GM19452 (cell line): Measurements from ENCODE around the gene FAM13A.
"Not testable (repeated sequence)": the region's sequence is repeated elsewhere in the genome, so short reads cannot be mapped to it uniquely, and the experiment has no call there.

ENCODE experiments used
- ATAC-seq: cut with Tn5 transposase; IDR thresholded peaks from one replicate; pipeline ENCODE4 v1.9.1; 2021; ENCODE audit not compliant: unreplicated experiment

The FAM13A gene

DNA sequence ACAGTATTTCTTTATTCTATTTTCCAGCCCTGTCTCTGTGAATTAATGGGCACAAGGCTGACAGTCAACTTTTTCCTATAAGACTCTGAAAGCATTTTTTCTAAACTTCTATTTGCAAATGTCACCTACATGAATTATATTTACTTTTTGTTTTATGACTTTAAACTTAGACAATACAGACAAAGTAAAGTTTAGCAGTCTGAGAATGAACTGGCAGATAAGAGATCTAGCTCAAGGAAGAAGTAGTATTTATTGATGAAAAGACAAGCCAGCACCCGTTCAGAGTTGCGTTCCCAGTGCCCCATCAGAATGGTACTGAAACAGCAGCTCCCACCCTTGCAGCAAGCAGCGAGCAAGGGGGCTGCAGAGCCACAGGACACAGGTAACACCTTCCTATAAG lies 148.5 kb downstream of the FAM13A start:
- no peak for ATAC-seq

DNA sequence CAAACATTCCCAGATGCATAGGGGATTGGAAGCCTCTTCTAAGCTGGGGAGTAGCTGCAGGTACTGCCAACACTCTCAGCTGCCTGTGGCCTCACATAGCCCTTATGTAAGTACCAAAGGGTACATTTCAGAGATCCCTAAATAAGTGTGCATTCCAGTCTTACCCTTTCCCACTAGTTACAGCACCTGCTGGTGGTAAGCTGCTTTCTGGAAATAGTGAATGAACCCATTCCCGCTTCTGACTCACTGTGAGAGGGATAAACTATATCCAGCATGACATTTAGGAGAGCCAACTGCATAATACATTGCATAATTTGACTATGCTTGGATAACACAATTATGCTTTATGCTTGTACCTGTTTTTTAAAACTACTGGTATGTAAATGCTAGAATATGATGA lies 149.0 kb downstream of the FAM13A start:
- ATAC-seq = no peak

DNA sequence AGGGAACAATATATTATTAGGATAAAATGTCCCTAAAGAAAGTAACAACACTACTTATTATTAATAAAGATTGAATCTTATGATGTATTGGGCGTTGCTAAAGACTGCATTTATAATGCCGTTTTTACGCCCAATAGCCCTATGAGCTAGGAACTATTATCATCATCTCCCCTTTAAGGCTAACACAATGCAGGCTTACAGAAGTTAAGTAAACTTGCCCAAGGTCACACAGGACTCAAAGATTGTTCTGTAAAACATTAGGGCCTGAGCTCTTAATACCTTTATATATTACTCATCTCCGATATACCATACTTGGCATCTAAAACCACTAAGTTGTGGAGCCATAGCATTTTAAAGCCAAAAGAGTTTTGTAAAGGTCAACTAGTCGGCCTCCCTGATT lies 149.5 kb downstream of the FAM13A start:
- ATAC-seq = no peak

DNA sequence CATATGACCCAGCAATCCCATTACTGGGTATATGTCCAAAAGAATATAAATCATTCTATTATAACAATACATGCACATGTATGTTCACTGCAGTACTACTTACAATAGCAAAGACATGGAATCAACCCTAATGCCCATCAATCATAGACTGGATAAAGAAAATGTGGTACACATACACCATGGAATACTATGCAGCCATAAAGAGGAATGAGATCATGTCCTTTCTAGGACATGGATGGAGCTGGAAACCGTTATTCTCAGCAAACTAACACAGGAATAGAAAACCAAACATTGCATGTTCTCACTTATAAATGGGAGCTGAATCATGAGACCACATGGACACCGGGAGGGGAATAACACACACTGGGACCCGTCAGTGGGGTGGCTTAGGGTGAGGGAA lies 152.7 kb downstream of the FAM13A start:
- not testable (repeated sequence) for ATAC-seq

DNA sequence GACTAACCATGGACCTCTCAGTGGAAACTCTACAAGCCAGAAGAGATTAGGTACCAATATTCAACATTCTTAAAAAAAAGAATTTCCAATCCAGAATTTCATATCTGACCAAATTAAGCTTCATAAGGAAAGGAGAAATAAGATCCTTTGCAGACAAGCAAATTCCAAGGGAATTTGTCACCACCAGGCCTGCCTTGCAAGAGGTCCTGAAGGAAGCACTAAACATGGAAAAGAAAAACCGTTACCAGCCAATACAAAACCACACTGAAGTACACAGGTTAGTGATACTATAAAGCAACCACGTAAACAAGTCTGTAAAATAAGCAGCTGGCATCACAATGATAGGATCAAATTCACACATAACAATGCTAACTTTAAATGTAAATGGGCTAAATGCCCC lies 156.6 kb downstream of the FAM13A start:
- ATAC-seq = no peak

DNA sequence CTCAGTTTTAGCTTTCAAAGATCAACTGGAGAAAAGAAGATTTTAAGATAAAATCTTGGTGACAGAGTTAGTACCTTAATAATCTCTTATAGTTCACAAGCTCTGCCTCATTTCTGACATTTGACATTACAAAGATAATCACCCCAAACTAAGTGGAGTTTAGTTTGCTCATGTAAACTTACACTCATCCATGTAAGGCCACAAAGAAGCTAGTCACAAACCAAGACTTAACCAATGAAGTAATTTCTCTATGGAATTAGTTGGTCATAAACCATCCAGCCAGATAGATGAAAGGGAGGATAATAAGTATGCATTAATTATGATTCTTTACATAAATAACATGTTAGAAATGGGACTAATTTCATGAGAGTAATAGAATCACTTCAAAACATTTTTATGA lies 159.2 kb downstream of the FAM13A start:
- no peak for ATAC-seq

DNA sequence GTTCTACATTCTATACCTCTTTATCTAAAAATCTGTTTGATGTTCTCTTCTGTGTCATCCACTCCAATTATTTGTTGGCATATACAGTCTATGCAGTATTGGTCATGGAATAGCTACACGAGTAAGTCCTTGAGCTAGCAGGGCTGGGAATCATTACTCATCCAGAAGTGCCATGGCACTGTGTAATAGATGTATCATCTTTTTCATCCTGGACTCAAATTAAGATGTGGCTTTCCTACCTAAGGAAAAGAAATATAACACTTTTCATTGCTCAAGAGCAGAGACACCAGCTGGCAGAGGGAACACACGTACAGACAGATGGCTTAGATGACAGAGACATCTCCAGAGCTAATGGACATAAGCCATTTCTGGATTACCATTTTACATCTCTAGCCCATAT lies 159.8 kb downstream of the FAM13A start:
- no peak for ATAC-seq

DNA sequence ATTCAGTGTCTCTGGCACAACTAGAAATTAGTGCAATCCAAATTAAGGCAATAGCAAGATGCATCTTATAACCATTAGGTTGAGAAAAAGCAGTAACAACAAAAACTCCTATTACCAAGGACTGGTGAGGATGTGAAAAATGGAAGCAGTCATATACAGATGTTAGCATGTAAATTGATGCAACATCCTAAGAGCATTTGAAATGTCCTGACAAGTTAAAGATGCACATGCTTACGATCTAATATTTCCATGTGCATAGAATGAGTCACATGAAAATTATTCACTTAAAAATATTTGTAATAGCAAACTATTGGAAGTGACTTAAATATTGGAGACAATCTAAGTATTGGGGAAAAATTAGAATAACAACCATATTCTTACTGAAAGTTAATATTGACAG lies 163.0 kb downstream of the FAM13A start:
- ATAC-seq = no peak

DNA sequence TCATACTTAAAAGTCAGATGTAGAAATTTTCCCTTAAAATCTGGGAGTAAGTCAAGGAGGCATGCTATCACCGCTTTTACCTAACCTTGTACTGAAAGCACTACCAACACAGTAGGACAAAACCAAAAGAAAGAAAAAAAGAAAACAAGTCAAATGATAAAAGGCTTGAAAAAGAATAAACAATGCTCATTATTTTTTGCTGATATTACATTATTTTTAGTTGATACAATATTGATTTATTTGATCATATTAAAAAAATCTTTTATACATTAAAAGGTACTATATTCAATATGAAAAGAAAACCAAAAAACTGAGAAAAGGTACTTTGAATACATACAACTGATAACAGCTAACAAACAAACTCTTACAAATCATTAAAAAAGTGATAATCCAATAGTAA lies 164.3 kb downstream of the FAM13A start:
- no peak for ATAC-seq

DNA sequence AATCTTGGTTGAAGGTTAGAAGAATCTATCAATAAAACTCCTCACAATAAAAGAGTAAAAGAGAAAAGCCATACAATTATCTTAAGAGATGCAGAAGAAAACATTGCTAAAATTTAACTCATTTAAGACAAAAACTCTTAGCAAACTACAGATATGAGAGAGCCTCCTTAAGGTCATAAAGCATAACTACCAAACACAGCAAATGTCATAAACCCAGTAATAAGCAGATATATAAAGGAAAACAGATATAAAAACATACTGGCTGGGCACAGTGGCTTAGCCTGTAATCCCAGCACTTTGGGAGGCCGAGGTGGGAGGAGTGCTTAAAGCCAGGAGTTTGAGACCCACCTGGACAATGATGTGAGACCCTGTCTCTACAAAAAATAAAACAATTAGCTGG lies 165.3 kb downstream of the FAM13A start:
- no peak for ATAC-seq

DNA sequence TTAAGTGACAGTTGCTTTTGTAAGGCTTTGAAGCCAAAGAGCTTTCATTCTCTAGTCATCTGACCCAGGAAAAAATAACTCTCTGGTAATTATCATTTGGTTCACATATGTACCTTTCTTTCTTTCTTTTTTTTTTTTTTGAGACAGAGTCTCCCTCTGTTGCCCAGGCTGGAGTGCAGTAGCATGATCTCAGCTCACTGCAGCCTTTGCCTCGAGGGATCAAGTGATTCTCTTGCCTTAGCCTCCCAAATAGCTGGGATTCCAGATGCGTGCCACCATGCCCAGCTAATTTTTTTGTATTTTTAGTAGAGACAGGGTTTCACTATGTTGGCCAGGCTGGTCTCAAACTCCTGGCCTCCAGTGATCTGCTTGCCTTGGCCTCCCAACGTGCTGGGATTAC lies 169.6 kb downstream of the FAM13A start:
- not testable (repeated sequence) for ATAC-seq

DNA sequence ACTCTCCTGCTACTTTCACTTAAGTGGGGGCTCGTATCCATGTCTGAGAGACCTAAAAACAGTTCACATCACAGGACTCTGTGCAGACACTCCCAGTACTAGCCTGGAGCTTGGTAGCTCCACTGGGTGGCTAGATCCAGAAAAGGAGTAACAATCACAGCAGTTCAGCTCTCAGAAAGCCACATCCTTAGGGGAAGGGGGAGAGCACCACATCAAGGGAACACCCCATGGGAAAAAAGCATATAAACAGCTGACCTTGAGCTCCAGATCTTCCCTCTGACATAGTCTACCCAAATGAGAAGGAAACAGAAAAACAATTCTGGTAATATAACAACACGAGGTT lies 175.8 kb downstream of the FAM13A start:
- no peak for ATAC-seq

DNA sequence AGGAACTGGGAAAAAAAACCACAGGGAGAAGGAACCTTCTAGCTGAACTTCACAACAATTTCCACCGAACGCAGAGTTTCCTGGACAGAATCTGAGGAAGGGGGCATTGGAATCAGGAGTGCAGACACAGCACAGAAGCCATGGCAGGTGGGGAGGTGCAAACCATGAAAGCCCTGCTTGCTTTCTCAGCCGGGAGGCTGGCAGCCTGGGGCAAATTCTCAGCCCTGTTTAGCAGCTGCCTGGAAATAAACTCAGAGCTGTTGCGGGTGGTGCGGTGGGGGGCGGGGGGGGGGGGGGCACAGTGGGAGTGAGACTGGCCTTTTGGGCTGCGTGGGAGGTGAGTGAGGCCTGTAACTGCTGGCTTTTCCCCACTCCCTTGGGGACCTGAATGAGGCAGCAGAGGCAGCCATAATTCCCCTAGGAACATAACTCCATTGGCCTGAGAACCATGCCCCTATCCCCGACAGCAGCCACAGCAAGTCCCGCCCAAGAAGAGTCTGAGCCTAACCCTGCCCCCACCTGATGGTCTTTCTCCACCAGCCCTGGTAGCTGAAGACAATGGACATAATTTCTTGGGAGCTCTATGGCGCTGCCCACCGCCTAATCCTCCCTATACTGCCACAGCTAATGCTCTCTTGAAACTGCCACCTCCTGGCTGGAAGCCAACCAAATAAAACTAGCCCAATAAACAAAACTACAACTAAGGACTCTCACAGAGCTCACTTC lies 176.3 kb downstream of the FAM13A start:
- ATAC-seq = no peak

DNA sequence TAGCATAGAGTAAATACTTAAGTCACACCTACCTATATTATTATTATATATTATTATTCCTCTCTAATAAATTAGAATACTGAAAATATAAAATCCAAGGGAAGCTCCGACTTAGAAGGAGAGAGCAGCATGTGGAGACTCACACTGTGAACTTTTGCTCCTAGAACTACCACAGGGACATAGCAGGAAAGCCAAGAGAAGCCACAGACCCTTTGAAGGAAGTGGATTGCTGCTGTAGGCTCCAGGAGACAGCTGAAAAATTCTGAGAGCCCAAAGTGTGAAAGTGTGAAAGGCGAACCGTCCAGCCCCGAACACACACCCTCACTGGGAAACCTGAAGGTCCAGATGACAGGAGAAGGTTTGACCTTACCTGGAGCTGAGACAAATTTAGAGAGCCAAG lies 177.0 kb downstream of the FAM13A start:
- no peak for ATAC-seq

DNA sequence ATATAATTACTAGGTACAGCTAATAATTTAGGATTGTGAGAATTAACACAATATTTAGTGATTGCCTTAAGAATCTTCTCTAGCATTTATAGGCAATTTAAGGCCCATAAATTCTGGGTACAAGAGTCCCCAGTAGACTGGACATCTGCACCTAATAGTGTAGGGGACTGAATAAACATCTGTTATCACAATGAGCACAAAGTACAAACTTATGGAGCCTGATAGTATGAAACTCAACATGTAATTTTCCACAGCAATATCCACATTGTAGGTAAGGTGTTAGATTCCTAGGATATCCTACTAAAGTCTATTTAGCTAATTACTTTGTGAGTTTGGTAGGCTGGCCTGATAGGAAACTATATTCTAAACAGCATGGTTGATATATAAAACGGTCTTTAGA lies 178.3 kb downstream of the FAM13A start:
- ATAC-seq = no peak

DNA sequence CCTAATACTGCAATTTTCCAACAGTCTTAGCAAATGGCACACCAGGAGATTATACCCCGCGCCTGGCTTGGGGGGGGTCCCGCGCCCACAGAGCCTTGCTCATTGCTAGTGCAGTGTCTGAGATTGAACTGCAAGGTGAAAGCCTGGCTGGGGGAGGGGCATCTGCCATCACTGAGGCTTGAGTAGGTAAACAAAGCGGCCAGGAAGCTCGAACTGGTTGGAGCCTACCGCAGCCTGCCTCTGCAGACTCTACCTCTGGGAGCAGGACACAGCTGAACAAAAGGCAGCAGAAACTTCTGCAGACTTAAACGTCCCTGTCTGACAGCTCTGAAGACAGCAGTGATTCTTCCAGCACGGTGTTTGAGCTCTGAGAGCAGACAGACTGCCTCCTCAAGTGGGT lies 186.6 kb downstream of the FAM13A start:
- ATAC-seq = no peak

DNA sequence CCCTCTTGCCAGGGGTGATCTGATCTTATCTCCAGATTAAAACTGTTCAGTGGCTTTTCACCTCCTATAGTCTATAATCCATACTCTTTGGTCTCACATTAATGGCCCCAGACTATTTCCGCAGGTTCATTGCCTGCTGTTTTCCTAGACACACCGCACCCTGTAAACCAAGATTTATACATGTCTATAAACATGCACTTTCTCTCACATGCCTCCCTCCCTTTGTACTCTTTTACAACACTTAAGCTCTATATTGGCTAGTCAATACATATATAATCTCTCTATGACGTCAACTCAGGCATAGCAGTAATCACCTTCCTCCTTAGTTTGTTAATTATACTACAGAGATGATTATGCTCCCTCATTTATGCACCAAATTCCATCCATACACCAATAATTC lies 188.5 kb downstream of the FAM13A start:
- no peak for ATAC-seq

DNA sequence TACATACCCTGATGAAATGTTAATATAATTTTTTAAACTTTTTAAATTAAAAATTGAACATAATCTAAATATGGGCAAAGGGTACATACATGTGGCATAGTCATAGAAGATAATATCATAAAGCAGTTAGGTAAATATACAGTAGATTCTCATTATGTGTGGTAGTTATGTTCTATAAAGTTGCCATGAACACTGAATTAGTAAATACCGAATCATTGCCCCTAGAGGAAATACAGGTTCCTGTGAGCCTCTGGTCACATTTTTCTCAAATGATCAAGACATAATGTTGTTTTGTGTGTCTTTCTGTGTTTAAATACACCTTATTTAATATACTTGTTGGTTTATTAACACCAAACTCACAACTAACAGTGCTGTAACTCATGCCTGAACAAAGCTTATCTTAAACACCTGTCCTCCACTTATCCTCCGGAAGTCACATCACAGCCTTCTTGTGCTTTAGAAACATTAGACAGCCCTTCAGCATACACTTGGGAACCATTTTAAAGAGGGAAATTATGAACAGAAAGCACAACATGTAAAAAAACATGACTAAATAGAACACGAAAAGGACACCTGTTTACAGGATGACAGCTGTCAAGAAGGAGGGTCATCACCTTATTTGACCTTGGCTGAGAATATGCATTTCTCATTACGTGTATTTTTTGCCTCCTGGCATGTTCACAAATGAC lies 190.0 kb downstream of the FAM13A start:
- ATAC-seq = no peak

DNA sequence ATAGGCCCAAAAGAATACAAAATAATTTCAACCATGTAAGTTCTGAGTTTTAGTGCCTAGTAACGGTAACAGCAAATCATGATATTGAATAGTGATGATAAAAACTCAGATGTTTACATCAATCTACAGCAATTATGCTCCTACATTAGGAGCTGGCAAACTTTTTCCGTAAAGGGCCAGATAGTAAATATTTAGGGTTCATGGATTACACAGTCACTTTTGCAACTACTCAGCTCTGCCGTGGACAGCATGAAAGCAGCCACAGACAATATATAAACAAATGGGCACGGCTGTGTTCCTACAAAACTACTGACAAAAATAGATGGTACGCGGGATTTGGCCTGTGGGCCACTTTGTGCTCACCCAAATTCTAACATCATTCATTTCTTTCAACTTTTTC lies 191.5 kb downstream of the FAM13A start:
- ATAC-seq = no peak

DNA sequence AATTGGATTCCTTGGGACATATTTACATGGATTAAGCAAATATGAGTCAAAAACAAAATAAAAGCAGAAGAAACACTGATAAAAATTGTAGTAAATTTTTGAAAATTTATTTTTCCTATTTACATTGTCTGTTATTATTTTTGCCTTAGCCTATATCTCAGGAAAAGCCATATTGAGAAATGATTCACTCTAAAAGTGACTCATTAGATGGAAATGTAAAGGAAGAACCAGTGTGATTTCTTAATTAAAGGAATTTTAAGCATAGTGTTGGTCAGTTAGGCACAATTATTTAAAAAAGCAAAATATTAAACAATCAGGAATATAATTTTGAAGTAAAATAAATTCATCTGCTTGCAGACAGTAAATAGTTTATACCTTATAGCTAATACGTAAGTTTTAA lies 191.9 kb downstream of the FAM13A start:
- ATAC-seq = no peak

DNA sequence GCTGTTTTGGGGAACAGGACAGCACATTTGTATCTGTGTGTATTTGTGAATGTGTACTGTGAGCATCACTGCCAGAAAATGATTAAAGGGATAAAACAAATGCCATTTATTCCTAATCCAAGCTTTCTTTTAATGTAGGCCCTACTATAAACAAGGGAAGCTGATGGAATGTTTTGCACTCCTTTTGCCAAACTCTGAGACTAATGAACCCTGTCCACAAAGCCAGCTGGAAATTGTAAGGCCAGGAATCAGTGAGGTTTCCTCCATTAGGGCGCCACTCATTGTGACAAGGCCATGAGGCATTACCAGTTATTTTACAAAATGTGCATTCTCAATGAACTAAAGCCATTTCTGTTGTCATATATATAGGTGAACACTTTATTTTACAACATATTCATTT lies 196.4 kb downstream of the FAM13A start:
- no peak for ATAC-seq

DNA sequence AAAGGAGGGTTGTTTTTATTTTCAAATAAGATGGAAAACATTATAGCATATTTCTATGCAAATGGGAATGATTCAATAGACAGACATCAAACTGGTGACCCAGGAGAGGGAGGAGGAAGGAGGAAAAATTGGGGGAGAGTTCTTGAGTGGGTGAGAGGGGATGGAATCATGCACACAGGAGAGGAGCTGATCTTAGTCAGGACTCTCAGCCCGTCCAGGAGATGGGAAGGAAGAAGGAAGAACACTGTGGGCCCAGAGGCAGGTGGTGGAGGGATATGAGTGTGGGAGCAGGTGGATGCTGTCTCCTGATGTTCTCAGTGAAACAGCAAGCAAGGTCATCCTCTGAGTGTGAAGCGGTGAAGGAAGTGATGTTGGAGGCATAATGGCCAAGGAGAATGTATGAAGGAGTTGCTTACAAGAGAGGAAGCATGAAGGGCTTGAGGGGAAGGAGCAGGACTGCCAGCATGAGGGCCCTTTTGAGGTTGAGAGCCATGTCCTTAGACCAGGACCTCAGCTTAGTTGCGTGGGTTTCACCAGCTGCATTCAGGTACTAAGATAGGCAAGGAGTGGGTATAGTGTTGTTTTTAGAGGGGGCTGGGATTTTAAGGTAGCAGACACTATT lies 197.7 kb downstream of the FAM13A start:
- peak; percentile 4 for ATAC-seq

DNA sequence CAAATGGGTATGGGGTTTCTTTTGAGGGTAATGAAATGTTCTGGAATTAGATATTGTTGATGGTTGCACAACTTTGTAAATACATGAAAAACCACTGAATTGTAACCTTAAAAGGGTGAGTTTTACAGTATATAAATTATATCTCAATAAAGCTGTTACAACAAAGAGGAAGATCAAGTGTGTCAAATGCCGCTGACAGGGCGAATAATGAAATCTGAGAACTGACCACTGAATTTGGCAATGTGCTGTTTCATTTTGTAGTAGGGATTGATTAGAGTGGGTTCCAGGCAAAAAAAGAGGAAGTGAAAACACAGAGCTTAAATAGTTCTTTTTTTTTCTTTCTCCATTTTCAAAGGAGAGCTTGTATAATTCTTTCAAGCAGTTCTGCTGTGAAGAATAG lies 198.2 kb downstream of the FAM13A start:
- peak; percentile 93 for ATAC-seq
